GM18502 (cell line): ENCODE measurements around the gene MACROD2.

Experiments used
- ATAC-seq: cut with Tn5 transposase; IDR thresholded peaks from one replicate; pipeline ENCODE4 v1.9.1; 2021; ENCODE audit warnings: mild to moderate bottlenecking; ENCODE audit not compliant: unreplicated experiment, poor library complexity

The MACROD2 gene

GRCh38 chr20:15032352-15032622 lies 1037.0 kb downstream of the MACROD2 start:
- ATAC-seq: no peak

- no peak for ATAC-seq
These were observed 1038.0 kb downstream of the MACROD2 start for GRCh38 chr20:15033269-15033668.

GRCh38 chr20:15033891-15034290 lies 1038.6 kb downstream of the MACROD2 start:
- no peak for ATAC-seq

- no peak for ATAC-seq
These were observed 1041.6 kb downstream of the MACROD2 start for GRCh38 chr20:15036948-15037347.

- no peak for ATAC-seq
These were observed 1043.9 kb downstream of the MACROD2 start for GRCh38 chr20:15039088-15039752.

GRCh38 chr20:15042723-15043122 lies 1047.4 kb downstream of the MACROD2 start:
- no peak for ATAC-seq

- ATAC-seq: no peak
These were observed 1049.9 kb downstream of the MACROD2 start for GRCh38 chr20:15045246-15045645.

- no peak for ATAC-seq
These were observed 1051.7 kb downstream of the MACROD2 start for GRCh38 chr20:15047042-15047441.

GRCh38 chr20:15047601-15048000 lies 1052.3 kb downstream of the MACROD2 start:
- ATAC-seq: no peak

- no peak for ATAC-seq
These were observed 1060.9 kb downstream of the MACROD2 start for GRCh38 chr20:15056246-15056645.

- no peak for ATAC-seq
These were observed 1063.5 kb downstream of the MACROD2 start for GRCh38 chr20:15058841-15059240.

- no peak for ATAC-seq
These were observed 1064.1 kb downstream of the MACROD2 start for GRCh38 chr20:15059438-15059837.

- no peak for ATAC-seq
These were observed 1065.1 kb downstream of the MACROD2 start for GRCh38 chr20:15060265-15061060.

GRCh38 chr20:15061061-15061430 lies 1065.7 kb downstream of the MACROD2 start:
- ATAC-seq: no peak

- ATAC-seq: no peak
These were observed 1066.6 kb downstream of the MACROD2 start for GRCh38 chr20:15061955-15062354.

- ATAC-seq: no peak
These were observed 1067.8 kb downstream of the MACROD2 start for GRCh38 chr20:15063081-15063480.

GRCh38 chr20:15064741-15065140 lies 1069.4 kb downstream of the MACROD2 start:
- ATAC-seq: no peak

- ATAC-seq: no peak
These were observed 1070.5 kb downstream of the MACROD2 start for GRCh38 chr20:15065794-15066193.

- no peak for ATAC-seq
These were observed 1073.2 kb downstream of the MACROD2 start for GRCh38 chr20:15068486-15068885.

- ATAC-seq: no peak
These were observed 1074.0 kb downstream of the MACROD2 start for GRCh38 chr20:15069355-15069754.

GRCh38 chr20:15071085-15071808 lies 1075.9 kb downstream of the MACROD2 start:
- ATAC-seq: no peak
